Right cardiac atrium (tissue), 5 donors: Measurements from ENCODE around the gene VDR. TPM values are rescaled to one million over a fixed set of nuclear protein-coding genes. Genes with fewer than 3 reads are reported as not detected.

ENCODE experiments used
- ATAC-seq, 2 donors: fragments of 200-7000 bp; cut with Tn5 transposase; one replicate each; pipeline versions ENCODE4 v1.8.0 to v1.9.1; 2020; ENCODE audit warnings: moderate library complexity in 2 of 2, mild to moderate bottlenecking in 1 of 2
- DNase-seq, 3 donors: peaks; one replicate each; pipeline ENCODE4 v3.0.0-alpha.2; 2020
- H3K27ac ChIP-seq: one replicate; pipeline ENCODE4 v1.5.1; 2013; ENCODE audit warnings: mild to moderate bottlenecking, low read length, control low read depth, moderate library complexity
- H3K27me3 ChIP-seq: one replicate; pipeline ENCODE4 v1.6.1; 2013; ENCODE audit not compliant: control insufficient read depth, insufficient read depth
- H3K4me1 ChIP-seq: one replicate; pipeline ENCODE4 v1.6.1; 2013; ENCODE audit warnings: low read length; ENCODE audit not compliant: control insufficient read depth, insufficient read depth
- H3K4me3 ChIP-seq: one replicate; pipeline ENCODE4 v1.5.1; 2013; ENCODE audit warnings: low read length, control low read depth
- H3K9me3 ChIP-seq: one replicate; pipeline ENCODE4 v1.6.1; 2013; ENCODE audit warnings: low read length; ENCODE audit not compliant: control insufficient read depth
- WGBS: extraction: QIAGEN DNeasy Blood & Tissue Kit; methylation state at CpG from one replicate; pipeline ENCODE4 v1.1.7; 2013; 5-methylcytosine and 5-hydroxymethylcytosine counted together
- intact Hi-C, 4 donors: fragments of 100-400 bp; cut with DNase I; formaldehyde crosslinking; loops; one replicate each; pipeline versions ENCODE4 v1.11.0 to v1.14.0; 2022 to 2023
- polyA plus RNA-seq: library from polyadenylated mRNA; stranded (reverse); fragments of 200-250 nt; gene quantifications from one replicate; pipeline ENCODE4 v1.2.3, GENCODE V29; 2013
- total RNA-seq, 4 donors: library from RNA; stranded (reverse); fragmentation: NEBNext Ultra II Directional; extraction: Animal tissue kit (Norgen Biotek cat#: 25700); gene quantifications; one replicate each; pipeline ENCODE4 v1.2.1, GENCODE V29; 2021
- donor health status: healthy with polysubstance abuse.
- donor health status: DM: no; HTN: yes; CAD: no.
- donor health status: DM: no; HTN: no; CAD: no.
- donor health status: DM: no; HTN: yes; CAD: no; lungs with severe emphysema.
- donor health status: DM: yes; HTN: yes; CAD: no.

Gene VDR
- total and polyA plus RNA-seq, 5 donors, result 0.27 to 3.0 (median 0.97) TPM

GRCh38 chr12:47930634-47931033 lies 25.8 kb upstream of the VDR start:
- Histone ChIP-seq H3K9me3 (no peaks in the 10 kb centered on the region), H3K27me3 (no peaks in the 10 kb centered on the region), H3K27ac (no peak overlapping the region), H3K4me3 (no peak overlapping the region), H3K4me1 (no peaks in the 10 kb centered on the region)
- no peak for DNase-seq
- 93% methylated on average over 5 of the region's 5 CpGs for WGBS
- ATAC-seq, result no peak
- intact Hi-C loops, result no loop called here

GRCh38 chr12:47927346-47927745 lies 22.6 kb upstream of the VDR start:
- ATAC-seq (no peak), DNase-seq (no peak)
- intact Hi-C loops, result no loop called here
- Histone ChIP-seq H3K27me3 (no peaks in the 10 kb centered on the region), H3K9me3 (no peaks in the 10 kb centered on the region), H3K27ac (no peak overlapping the region), H3K4me3 (no peak overlapping the region), H3K4me1 (no peaks in the 10 kb centered on the region)
- WGBS, result 81% methylated on average over 3 of the region's 3 CpGs

GRCh38 chr12:47921907-47922306 lies 17.1 kb upstream of the VDR start:
- intact Hi-C loops, result no loop called here
- WGBS, result 53% methylated on average over 1 of the region's 1 CpG

GRCh38 chr12:47920913-47921312 lies 16.1 kb upstream of the VDR start:
- DNase-seq (no peak), ATAC-seq (no peak)
- H3K4me1 ChIP-seq, result no peaks in the 10 kb centered on the region
- H3K27ac ChIP-seq, result no peak overlapping the region
- 59% methylated on average over 6 of the region's 6 CpGs for WGBS
- no peak overlapping the region for H3K4me3 ChIP-seq
- intact Hi-C loops, result no loop called here
- no peaks in the 10 kb centered on the region for H3K9me3 ChIP-seq
- no peaks in the 10 kb centered on the region for H3K27me3 ChIP-seq

More at GRCh38 chr12:47921907-47922306, 17.1 kb upstream of the VDR start:
- H3K27me3 ChIP-seq, result no peaks in the 10 kb centered on the region
- no peak overlapping the region for H3K27ac ChIP-seq
- ATAC-seq (no peak), DNase-seq (no peak)
- H3K4me3 ChIP-seq, result no peak overlapping the region
- no peaks in the 10 kb centered on the region for H3K9me3 ChIP-seq
- no peaks in the 10 kb centered on the region for H3K4me1 ChIP-seq

GRCh38 chr12:47913081-47913480 lies 8.3 kb upstream of the VDR start:
- Histone ChIP-seq H3K4me3 (no peak overlapping the region), H3K27me3 (no peaks in the 10 kb centered on the region), H3K9me3 (no peaks in the 10 kb centered on the region), H3K4me1 (no peaks in the 10 kb centered on the region), H3K27ac (no peak overlapping the region)
- no peak for DNase-seq
- no peak for ATAC-seq
- 69% methylated on average over 3 of the region's 3 CpGs for WGBS
- intact Hi-C loops, result no loop called here

- Histone ChIP-seq H3K4me1 (no peaks in the 10 kb centered on the region), H3K27me3 (no peaks in the 10 kb centered on the region), H3K9me3 (no peaks in the 10 kb centered on the region), H3K27ac (no peak overlapping the region), H3K4me3 (no peak overlapping the region)
- peak in 1 of 2 donors; percentile 38 for ATAC-seq
- 37% methylated on average over 4 of the region's 4 CpGs for WGBS
- intact Hi-C loops, result no loop called here
- DNase-seq, result no peak
Measured at GRCh38 chr12:47912556-47912955, 7.8 kb upstream of the VDR start.

GRCh38 chr12:47910981-47911380 lies 6.2 kb upstream of the VDR start:
- Histone ChIP-seq H3K4me1 (no peaks in the 10 kb centered on the region), H3K27me3 (no peaks in the 10 kb centered on the region), H3K9me3 (no peaks in the 10 kb centered on the region), H3K4me3 (no peak overlapping the region), H3K27ac (no peak overlapping the region)
- ATAC-seq, result no peak
- intact Hi-C loops, result no loop called here
- no peak for DNase-seq

GRCh38 chr12:47910486-47910885 lies 5.7 kb upstream of the VDR start:
- Histone ChIP-seq H3K27me3 (no peaks in the 10 kb centered on the region), H3K27ac (no peak overlapping the region), H3K9me3 (no peaks in the 10 kb centered on the region), H3K4me3 (no peak overlapping the region), H3K4me1 (peaks cover 2% of the 10 kb centered on the region)
- intact Hi-C loops, result no loop called here
- WGBS, result 55% methylated on average over 3 of the region's 3 CpGs
- DNase-seq (no peak), ATAC-seq (no peak)

- no peak for DNase-seq
Measured at GRCh38 chr12:47909839-47910465, 5.2 kb upstream of the VDR start.

GRCh38 chr12:47908738-47909137 lies 3.9 kb upstream of the VDR start:
- no peak overlapping the region for H3K27ac ChIP-seq
- no peaks in the 10 kb centered on the region for H3K9me3 ChIP-seq
- ATAC-seq (no peak), DNase-seq (no peak)
- intact Hi-C loops, result loop anchor here in 1 of 4 donors (5.0 kb wide), 1 partner anchor 39 kb away; no protein-coding TSS in a partner anchor
- H3K4me1 ChIP-seq, result peaks cover 4% of the 10 kb centered on the region
- H3K27me3 ChIP-seq, result no peaks in the 10 kb centered on the region
- H3K4me3 ChIP-seq, result no peak overlapping the region

More at GRCh38 chr12:47909839-47910465, 5.2 kb upstream of the VDR start:
- Histone ChIP-seq H3K27ac (no peak overlapping the region), H3K4me1 (peaks cover 2% of the 10 kb centered on the region), H3K9me3 (no peaks in the 10 kb centered on the region), H3K4me3 (no peak overlapping the region), H3K27me3 (no peaks in the 10 kb centered on the region)
- WGBS, result 87% methylated on average over 4 of the region's 4 CpGs
- ATAC-seq, result no peak
- intact Hi-C loops, result loop anchor here in 1 of 4 donors (5.0 kb wide), 1 partner anchor 37 kb away; no protein-coding TSS in a partner anchor

- WGBS, result 61% methylated on average over 4 of the region's 4 CpGs
- intact Hi-C loops, result loop anchor here in 1 of 4 donors (5.0 kb wide), 1 partner anchor 39 kb away; no protein-coding TSS in a partner anchor
- H3K27me3 ChIP-seq, result no peaks in the 10 kb centered on the region
Measured at GRCh38 chr12:47907851-47908454, 3.2 kb upstream of the VDR start.

More at GRCh38 chr12:47907851-47908454, 3.2 kb upstream of the VDR start:
- DNase-seq (no peak), ATAC-seq (no peak)
- H3K4me3 ChIP-seq, result no peak overlapping the region
- H3K27ac ChIP-seq, result no peak overlapping the region
- H3K9me3 ChIP-seq, result no peaks in the 10 kb centered on the region
- H3K4me1 ChIP-seq, result peaks cover 4% of the 10 kb centered on the region
